SH-SY5Y (cell line): Measurements from ENCODE around the gene PDE1C.

Experiments
- GATA2 ChIP-seq: IDR thresholded peaks from 2 replicates; pipeline ENCODE4 v1.6.1; 2011; ENCODE audit warnings: mild to moderate bottlenecking, low read depth, low read length
- GATA3 ChIP-seq: IDR thresholded peaks from 2 replicates; pipeline ENCODE4 v1.6.1; 2011; ENCODE audit warnings: low read depth, mild to moderate bottlenecking, low read length, moderate library complexity

DNA sequence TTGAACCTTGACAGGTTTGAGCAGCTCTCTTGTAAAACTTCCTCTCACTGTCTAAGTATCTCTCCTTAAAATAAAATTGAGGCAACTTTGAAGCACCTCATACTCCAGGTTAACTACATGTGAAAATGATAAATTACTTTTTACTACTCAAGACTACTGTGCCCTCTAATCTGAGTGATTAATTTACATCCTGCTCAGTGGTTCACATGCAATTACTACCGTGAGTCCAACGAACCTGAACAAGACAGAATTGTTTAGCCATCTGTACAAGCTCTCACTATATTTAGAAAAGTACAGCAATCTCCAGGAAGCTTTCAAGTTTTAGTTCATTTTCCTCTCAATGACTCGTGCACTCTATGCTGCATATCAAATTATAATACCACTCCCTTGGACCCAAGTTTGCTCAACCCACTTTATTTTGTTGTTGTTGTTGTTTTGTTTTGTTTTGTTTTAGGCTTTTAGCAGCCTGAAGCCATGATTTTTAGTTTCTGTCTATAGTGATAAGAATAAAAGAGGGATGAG lies 21.2 kb downstream of the PDE1C start:
- TF ChIP-seq GATA2 (no peak), GATA3 (no peak)
